PC-9 (cell line): ENCODE measurements around the gene ZYG11B.

Source experiments
- EZH2 ChIP-seq: fragments of 200-600 bp; sonication (generic); IDR thresholded peaks from 2 replicates; pipeline ENCODE4 v1.8.0; 2017; ENCODE audit warnings: antibody characterized with exemption, low read depth
- TF ChIP-seq, protein P1 (sequence below): fragments of 200-600 bp; sonication (generic); conservative IDR thresholded peaks from 2 replicates; pipeline ENCODE4 v1.6.1; 2017; ENCODE audit warnings: mixed run types, antibody characterized with exemption, mild to moderate bottlenecking, moderate library complexity

- TF ChIP-seq, protein P1, sequence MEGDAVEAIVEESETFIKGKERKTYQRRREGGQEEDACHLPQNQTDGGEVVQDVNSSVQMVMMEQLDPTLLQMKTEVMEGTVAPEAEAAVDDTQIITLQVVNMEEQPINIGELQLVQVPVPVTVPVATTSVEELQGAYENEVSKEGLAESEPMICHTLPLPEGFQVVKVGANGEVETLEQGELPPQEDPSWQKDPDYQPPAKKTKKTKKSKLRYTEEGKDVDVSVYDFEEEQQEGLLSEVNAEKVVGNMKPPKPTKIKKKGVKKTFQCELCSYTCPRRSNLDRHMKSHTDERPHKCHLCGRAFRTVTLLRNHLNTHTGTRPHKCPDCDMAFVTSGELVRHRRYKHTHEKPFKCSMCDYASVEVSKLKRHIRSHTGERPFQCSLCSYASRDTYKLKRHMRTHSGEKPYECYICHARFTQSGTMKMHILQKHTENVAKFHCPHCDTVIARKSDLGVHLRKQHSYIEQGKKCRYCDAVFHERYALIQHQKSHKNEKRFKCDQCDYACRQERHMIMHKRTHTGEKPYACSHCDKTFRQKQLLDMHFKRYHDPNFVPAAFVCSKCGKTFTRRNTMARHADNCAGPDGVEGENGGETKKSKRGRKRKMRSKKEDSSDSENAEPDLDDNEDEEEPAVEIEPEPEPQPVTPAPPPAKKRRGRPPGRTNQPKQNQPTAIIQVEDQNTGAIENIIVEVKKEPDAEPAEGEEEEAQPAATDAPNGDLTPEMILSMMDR, result no peak
- TF ChIP-seq EZH2, result no peak
Observed at GRCh38 chr1:52801011-52801410, 74.8 kb downstream of the ZYG11B start.
